Hepatocyte (in vitro differentiated cells): ENCODE measurements around the gene NKX6-1. TPM values are rescaled to one million over a fixed set of nuclear protein-coding genes. Genes with fewer than 3 reads are reported as not detected.

Source experiments
- DNase-seq: peaks from one replicate; pipeline ENCODE4 v3.0.0-alpha.2; 2016; ENCODE audit warnings: low spot score
- H2AFZ ChIP-seq: fragments of 200-600 bp; sonication (generic); 2 replicates; pipeline ENCODE4 v1.6.0; 2016; ENCODE audit warnings: antibody characterized with exemption, mild to moderate bottlenecking
- H3K27ac ChIP-seq: fragments of 200-600 bp; sonication (generic); 2 replicates; pipeline ENCODE4 v1.5.1; 2016; ENCODE audit warnings: mild to moderate bottlenecking
- H3K27me3 ChIP-seq: fragments of 200-600 bp; sonication (generic); 2 replicates; pipeline ENCODE4 v1.6.1; 2016
- H3K36me3 ChIP-seq: fragments of 200-600 bp; sonication (generic); replicated peaks from 2 replicates; pipeline ENCODE4 v1.5.1; 2016; ENCODE audit warnings: low read depth; ENCODE audit not compliant: insufficient read depth
- H3K4me1 ChIP-seq: fragments of 200-600 bp; sonication (generic); 2 replicates; pipeline ENCODE4 v1.5.1; 2016; ENCODE audit warnings: mild to moderate bottlenecking, moderate library complexity; ENCODE audit not compliant: insufficient read depth
- H3K4me2 ChIP-seq: fragments of 200-600 bp; sonication (generic); 2 replicates; pipeline ENCODE4 v1.6.0; 2016
- H3K4me3 ChIP-seq: fragments of 200-600 bp; sonication (generic); 2 replicates; pipeline ENCODE4 v1.5.1; 2016; ENCODE audit warnings: mild to moderate bottlenecking
- H3K79me2 ChIP-seq: fragments of 200-600 bp; sonication (generic); 2 replicates; pipeline ENCODE4 v1.6.0; 2017; ENCODE audit warnings: mild to moderate bottlenecking
- H3K9me2 ChIP-seq: fragments of 200-600 bp; sonication (generic); replicated peaks from 2 replicates; pipeline ENCODE4 v1.6.0; 2017; ENCODE audit warnings: mild to moderate bottlenecking; ENCODE audit not compliant: insufficient read depth
- H3K9me3 ChIP-seq: fragments of 200-600 bp; sonication (generic); 2 replicates; pipeline ENCODE4 v1.5.1; 2016; ENCODE audit warnings: low read depth, mild to moderate bottlenecking
- H4K20me1 ChIP-seq: fragments of 200-600 bp; sonication (generic); 2 replicates; pipeline ENCODE4 v1.6.0; 2016; ENCODE audit warnings: mild to moderate bottlenecking; ENCODE audit not compliant: insufficient read depth, poor library complexity, severe bottlenecking
- CTCF ChIP-seq: fragments of 200-600 bp; sonication (generic); IDR thresholded peaks from 2 replicates; pipeline ENCODE4 v1.5.1; 2016; ENCODE audit warnings: antibody characterized with exemption, mild to moderate bottlenecking; ENCODE audit not compliant: poor library complexity
- EZH2 ChIP-seq: fragments of 200-600 bp; sonication (generic); IDR thresholded peaks from 2 replicates; pipeline ENCODE4 v1.6.1; 2016; ENCODE audit warnings: antibody characterized with exemption, mild to moderate bottlenecking, borderline replicate concordance
- EZH2phosphoT487 ChIP-seq: fragments of 200-600 bp; sonication (generic); IDR thresholded peaks from one replicate; pipeline ENCODE4 v1.6.1; 2018; ENCODE audit warnings: antibody characterized with exemption, mild to moderate bottlenecking, low read depth, moderate library complexity; ENCODE audit not compliant: unreplicated experiment, severe bottlenecking
- WGBS: methylation state at CpG from one replicate; pipeline ENCODE4 v1.1.6; 2016; ENCODE audit warnings: low lambda C conversion rate; ENCODE audit errors: missing lambda C conversion rate; 5-methylcytosine and 5-hydroxymethylcytosine counted together
- polyA plus RNA-seq: library from polyadenylated mRNA; unstranded; fragments of >200 nt; fragmentation: Nextera tagmentation; extraction: Ambion mirVana; gene quantifications from 2 replicates; pipeline ENCODE4 v1.2.1, GENCODE V29; 2016
- total RNA-seq: library from RNA; depleted of rRNA; stranded (reverse); fragments of >200 nt; gene quantifications from 2 replicates; pipeline ENCODE4 v1.2.3, GENCODE V29; 2014

NKX6-1 gene
- total and polyA plus RNA-seq, 2 experiments from 2014 or later, result not detected

- H3K36me3 ChIP-seq, result no peaks in the 10 kb centered on the region
- H4K20me1 ChIP-seq, result no peaks in the 10 kb centered on the region
- H3K79me2 ChIP-seq, result no peaks in the 10 kb centered on the region
- no peak overlapping the region for H3K27ac ChIP-seq
- WGBS, result 83% methylated on average over 4 of the region's 4 CpGs
- H3K4me3 ChIP-seq, result no peak overlapping the region
- DNase-seq, result no peak
- H2AFZ ChIP-seq, result no peak overlapping the region
- H3K9me3 ChIP-seq, result no peaks in the 10 kb centered on the region
- H3K4me2 ChIP-seq, result no peak overlapping the region
- no peaks in the 10 kb centered on the region for H3K27me3 ChIP-seq
- H3K9me2 ChIP-seq, result no peaks in the 10 kb centered on the region
- no peak for TF ChIP-seq EZH2phosphoT487
- no peak for TF ChIP-seq EZH2
- no peak for TF ChIP-seq CTCF
- no peaks in the 10 kb centered on the region for H3K4me1 ChIP-seq
Observed at GRCh38 chr4:84456157-84456556, 42.9 kb downstream of the NKX6-1 start.

- no peak for DNase-seq
- H2AFZ ChIP-seq, result no peak overlapping the region
- 75% methylated on average over 3 of the region's 3 CpGs for whole genome bisulfite sequencing
- no peak overlapping the region for H3K4me2 ChIP-seq
- H3K4me3 ChIP-seq, result no peak overlapping the region
- H3K9me2 ChIP-seq, result no peaks in the 10 kb centered on the region
- no peaks in the 10 kb centered on the region for H3K79me2 ChIP-seq
- no peaks in the 10 kb centered on the region for H4K20me1 ChIP-seq
- H3K36me3 ChIP-seq, result no peaks in the 10 kb centered on the region
- H3K4me1 ChIP-seq, result no peaks in the 10 kb centered on the region
- H3K9me3 ChIP-seq, result no peaks in the 10 kb centered on the region
- no peaks in the 10 kb centered on the region for H3K27me3 ChIP-seq
- no peak overlapping the region for H3K27ac ChIP-seq
- no peak for TF ChIP-seq EZH2phosphoT487
- no peak for TF ChIP-seq EZH2
- no peak for TF ChIP-seq CTCF
Observed at GRCh38 chr4:84455697-84456096, 43.4 kb downstream of the NKX6-1 start.

- TF ChIP-seq EZH2phosphoT487 (no peak), CTCF (peak; percentile 54), EZH2 (no peak)
Observed at GRCh38 chr4:84451546-84451945, 47.5 kb downstream of the NKX6-1 start.

GRCh38 chr4:84443523-84443922, 55.6 kb downstream of the NKX6-1 start:
- H3K27ac ChIP-seq, result no peak overlapping the region
- no peak for DNase-seq
- peaks cover 3% of the 10 kb centered on the region for H3K27me3 ChIP-seq
- no peak overlapping the region for H3K4me2 ChIP-seq
- no peaks in the 10 kb centered on the region for H3K79me2 ChIP-seq
- no peaks in the 10 kb centered on the region for H4K20me1 ChIP-seq
- no peaks in the 10 kb centered on the region for H3K9me2 ChIP-seq
- WGBS, result 90% methylated on average over 5 of the region's 5 CpGs
- H3K9me3 ChIP-seq, result no peaks in the 10 kb centered on the region
- no peak for TF ChIP-seq EZH2phosphoT487
- TF ChIP-seq CTCF, result no peak
- TF ChIP-seq EZH2, result no peak
- H3K4me3 ChIP-seq, result no peak overlapping the region
- H3K4me1 ChIP-seq, result no peaks in the 10 kb centered on the region
- H2AFZ ChIP-seq, result no peak overlapping the region
- H3K36me3 ChIP-seq, result no peaks in the 10 kb centered on the region

More at GRCh38 chr4:84451546-84451945, 47.5 kb downstream of the NKX6-1 start:
- no peaks in the 10 kb centered on the region for H3K4me1 ChIP-seq
- H3K9me3 ChIP-seq, result no peaks in the 10 kb centered on the region
- WGBS, result 32% methylated on average over 3 of the region's 3 CpGs
- no peaks in the 10 kb centered on the region for H3K27me3 ChIP-seq
- no peak overlapping the region for H3K27ac ChIP-seq
- H4K20me1 ChIP-seq, result no peaks in the 10 kb centered on the region
- no peaks in the 10 kb centered on the region for H3K36me3 ChIP-seq
- no peaks in the 10 kb centered on the region for H3K9me2 ChIP-seq
- no peak overlapping the region for H3K4me3 ChIP-seq
- H3K4me2 ChIP-seq, result no peak overlapping the region
- H3K79me2 ChIP-seq, result no peaks in the 10 kb centered on the region
- DNase-seq, result peak; percentile 10
- H2AFZ ChIP-seq, result no peak overlapping the region
